HEK293 (cell line): ENCODE results near the gene SLC12A8.

ENCODE experiments used
- CTCF ChIA-PET: fragments of 350-600 bp; formaldehyde crosslinking; extraction: SDS; loops from one replicate; lab custom pipeline; 2021; ENCODE audit warnings: antibody characterized with exemption; lab: Yijun Ruan, JAX
- POLR2A ChIA-PET: fragments of 300-600 bp; formaldehyde crosslinking; extraction: SDS; loops from one replicate; lab custom pipeline; 2020; ENCODE audit warnings: antibody characterized with exemption, inconsistent platforms; lab: Yijun Ruan, JAX
- H3K27ac ChIP-seq: fragments of 200-500 bp; sonication (Bioruptor generic); 2 replicates; pipeline ENCODE4 v1.5.1; 2014; ENCODE audit warnings: low read depth, low read length, control low read depth, inconsistent platforms; ENCODE audit errors: extremely low read depth
- H3K36me3 ChIP-seq, 2 experiments: fragments of 200-500 bp in 1 of 2; sonication (Bioruptor generic) in 1 of 2; 1 replicate in 1 of 2; 2 replicates in 1 of 2; pipeline ENCODE4 v1.5.1; 2014 to 2017; ENCODE audit warnings: inconsistent platforms in 2 of 2, low read length in 2 of 2; ENCODE audit not compliant: control insufficient read depth in 2 of 2, insufficient read depth in 1 of 2
- H3K4me1 ChIP-seq: fragments of 200-500 bp; sonication (Bioruptor generic); 2 replicates; pipeline ENCODE4 v1.5.1; 2014; ENCODE audit warnings: mild to moderate bottlenecking, low read length, inconsistent platforms; ENCODE audit not compliant: control insufficient read depth, insufficient read depth
- H3K4me3 ChIP-seq: 2 replicates; pipeline ENCODE4 v1.5.1; 2011; ENCODE audit warnings: low read depth, mild to moderate bottlenecking, control low read depth, low read length, moderate library complexity
- H3K9me3 ChIP-seq: fragments of 200-500 bp; sonication (Bioruptor generic); 2 replicates; pipeline ENCODE4 v1.5.1; 2014; ENCODE audit warnings: low read depth, low read length, inconsistent platforms; ENCODE audit not compliant: control insufficient read depth, insufficient read depth
- GLIS1 ChIP-seq: fragments of 450-650 bp; formaldehyde crosslinking; IDR thresholded peaks from 2 replicates; pipeline ENCODE4 v1.5.1; 2016; ENCODE audit warnings: missing biosample characterization, missing genetic modification characterization
- HOXC10 ChIP-seq: sonication (generic); formaldehyde crosslinking; IDR thresholded peaks from 2 replicates; pipeline ENCODE4 v1.8.1; 2023; ENCODE audit warnings: mild to moderate bottlenecking, missing genetic modification reagents
- SCRT1 ChIP-seq: fragments of 450-650 bp; formaldehyde crosslinking; IDR thresholded peaks from 2 replicates; pipeline ENCODE4 v1.5.1; 2016; ENCODE audit warnings: missing biosample characterization, missing genetic modification characterization, borderline replicate concordance
- TRIM28 ChIP-seq: IDR thresholded peaks from 2 replicates; pipeline ENCODE4 v1.6.1; 2011; ENCODE audit warnings: low read length, control low read depth, borderline replicate concordance
- ZBTB8A ChIP-seq: fragments of 450-650 bp; formaldehyde crosslinking; IDR thresholded peaks from 2 replicates; pipeline ENCODE4 v1.5.1; 2016; ENCODE audit warnings: missing biosample characterization, missing genetic modification characterization
- ZFP41 ChIP-seq: fragments of 450-650 bp; formaldehyde crosslinking; IDR thresholded peaks from 2 replicates; pipeline ENCODE4 v1.5.1; 2016; ENCODE audit warnings: missing biosample characterization, missing genetic modification characterization, borderline replicate concordance
- ZNF140 ChIP-seq: fragments of 450-650 bp; formaldehyde crosslinking; IDR thresholded peaks from 2 replicates; pipeline ENCODE4 v1.5.1; 2016; ENCODE audit warnings: missing biosample characterization, missing genetic modification characterization
- ZNF302 ChIP-seq: fragments of 450-650 bp; formaldehyde crosslinking; IDR thresholded peaks from 2 replicates; pipeline ENCODE4 v1.5.1; 2016; ENCODE audit warnings: missing biosample characterization, missing genetic modification characterization, low read depth
- ZNF404 ChIP-seq: fragments of 450-650 bp; formaldehyde crosslinking; IDR thresholded peaks from 2 replicates; pipeline ENCODE4 v1.5.1; 2017; ENCODE audit warnings: missing biosample characterization, missing genetic modification characterization
- ZNF473 ChIP-seq: fragments of 450-650 bp; formaldehyde crosslinking; IDR thresholded peaks from 2 replicates; pipeline ENCODE4 v1.5.1; 2017; ENCODE audit warnings: missing biosample characterization, missing genetic modification characterization
- ZNF501 ChIP-seq: fragments of 450-650 bp; formaldehyde crosslinking; IDR thresholded peaks from 2 replicates; pipeline ENCODE4 v1.5.1; 2016; ENCODE audit warnings: missing biosample characterization, missing genetic modification characterization
- ZNF514 ChIP-seq: fragments of 450-650 bp; formaldehyde crosslinking; IDR thresholded peaks from 2 replicates; pipeline ENCODE4 v1.5.1; 2016; ENCODE audit warnings: missing biosample characterization, missing genetic modification characterization
- ZNF544 ChIP-seq: fragments of 450-650 bp; formaldehyde crosslinking; IDR thresholded peaks from 2 replicates; pipeline ENCODE4 v1.5.0; 2017; ENCODE audit warnings: missing biosample characterization, missing genetic modification characterization
- ZNF561 ChIP-seq: fragments of 450-650 bp; IDR thresholded peaks from 2 replicates; pipeline ENCODE4 v1.5.1; 2018; ENCODE audit warnings: missing biosample characterization, missing genetic modification characterization, borderline replicate concordance
- ZNF623 ChIP-seq: fragments of 450-650 bp; formaldehyde crosslinking; IDR thresholded peaks from 2 replicates; pipeline ENCODE4 v1.5.1; 2016; ENCODE audit warnings: missing biosample characterization, missing genetic modification characterization
- ZNF626 ChIP-seq: fragments of 450-650 bp; sonication (Bioruptor Pico); formaldehyde crosslinking; IDR thresholded peaks from 2 replicates; pipeline ENCODE4 v1.5.1; 2018; ENCODE audit warnings: missing biosample characterization, missing genetic modification characterization, inconsistent platforms
- ZNF768 ChIP-seq: fragments of 450-650 bp; formaldehyde crosslinking; IDR thresholded peaks from 2 replicates; pipeline ENCODE4 v1.5.1; 2018; ENCODE audit warnings: missing biosample characterization, mild to moderate bottlenecking, missing genetic modification characterization
- ZNF776 ChIP-seq: fragments of 450-650 bp; formaldehyde crosslinking; IDR thresholded peaks from 2 replicates; pipeline ENCODE4 v1.5.0; 2017; ENCODE audit warnings: missing biosample characterization, missing genetic modification characterization, borderline replicate concordance
- ZNF843 ChIP-seq: fragments of 450-650 bp; formaldehyde crosslinking; IDR thresholded peaks from 2 replicates; pipeline ENCODE4 v1.5.1; 2016; ENCODE audit warnings: missing biosample characterization, missing genetic modification characterization
- ZSCAN16 ChIP-seq: fragments of 450-650 bp; formaldehyde crosslinking; IDR thresholded peaks from 2 replicates; pipeline ENCODE4 v1.5.1; 2016; ENCODE audit warnings: missing biosample characterization, missing genetic modification characterization
- TF ChIP-seq, protein P1 (sequence below): fragments of 450-650 bp; formaldehyde crosslinking; IDR thresholded peaks from 2 replicates; pipeline ENCODE4 v1.5.1; 2017; ENCODE audit warnings: missing biosample characterization, missing genetic modification characterization

The SLC12A8 gene

GRCh38 chr3:125260158-125260557 is 47.6 kb upstream of the SLC12A8 start:
- Histone ChIP-seq H3K9me3 (no peaks in the 10 kb centered on the region), H3K36me3 (peaks cover 0 to 8% of the 10 kb centered on the region in 2 experiments; a peak in 1 of 3 replicates), H3K27ac (no peak overlapping the region), H3K4me1 (no peaks in the 10 kb centered on the region), H3K4me3 (no peak overlapping the region)
- TF ChIP-seq ZFP41 (tag by site-specific recombination) = no peak
- ChIA-PET POLR2A (no interaction called here), CTCF (no interaction called here)

GRCh38 chr3:125257536-125257935 is 45.0 kb upstream of the SLC12A8 start:
- H3K4me1 ChIP-seq = no peaks in the 10 kb centered on the region
- H3K4me3 ChIP-seq = no peak overlapping the region
- H3K9me3 ChIP-seq = no peaks in the 10 kb centered on the region
- TF ChIP-seq HOXC10 (no peak), ZNF561 (no peak), GLIS1 (no peak), ZNF843 (tag by site-specific recombination) (no peak), ZNF776 (tag by site-specific recombination) (no peak), TRIM28 (no peak), ZNF544 (tag by site-specific recombination) (no peak), ZBTB8A (tag by site-specific recombination) (no peak), SCRT1 (tag by site-specific recombination) (no peak), ZSCAN16 (no peak), ZNF623 (no peak), ZNF140 (tag by site-specific recombination) (no peak), ZFP41 (tag by site-specific recombination) (no peak), ZNF302 (tag by site-specific recombination) (no peak), ZNF404 (no peak)
- no peak overlapping the region for H3K27ac ChIP-seq
- ChIA-PET POLR2A (no interaction called here), CTCF (no interaction called here)
- H3K36me3 ChIP-seq = peaks cover 0 to 5% of the 10 kb centered on the region in 2 experiments; a peak in 1 of 3 replicates

GRCh38 chr3:125256675-125257074 is 44.1 kb upstream of the SLC12A8 start:
- Histone ChIP-seq H3K27ac (no peak overlapping the region), H3K36me3 (peaks cover 0 to 5% of the 10 kb centered on the region in 2 experiments; a peak in 1 of 3 replicates), H3K4me3 (no peak overlapping the region), H3K9me3 (no peaks in the 10 kb centered on the region), H3K4me1 (no peaks in the 10 kb centered on the region)
- TF ChIP-seq ZNF501 (tag by site-specific recombination) (no peak), ZNF626 (tag by site-specific recombination) (no peak), ZNF514 (tag by site-specific recombination) (no peak), ZFP41 (tag by site-specific recombination) (no peak), ZNF473 (no peak)
- POLR2A ChIA-PET = no interaction called here
- CTCF ChIA-PET = no interaction called here

- ChIA-PET CTCF (no interaction called here), POLR2A (no interaction called here)
- no peak for TF ChIP-seq ZNF768 (tag by site-specific recombination)
- TF ChIP-seq, protein P1, sequence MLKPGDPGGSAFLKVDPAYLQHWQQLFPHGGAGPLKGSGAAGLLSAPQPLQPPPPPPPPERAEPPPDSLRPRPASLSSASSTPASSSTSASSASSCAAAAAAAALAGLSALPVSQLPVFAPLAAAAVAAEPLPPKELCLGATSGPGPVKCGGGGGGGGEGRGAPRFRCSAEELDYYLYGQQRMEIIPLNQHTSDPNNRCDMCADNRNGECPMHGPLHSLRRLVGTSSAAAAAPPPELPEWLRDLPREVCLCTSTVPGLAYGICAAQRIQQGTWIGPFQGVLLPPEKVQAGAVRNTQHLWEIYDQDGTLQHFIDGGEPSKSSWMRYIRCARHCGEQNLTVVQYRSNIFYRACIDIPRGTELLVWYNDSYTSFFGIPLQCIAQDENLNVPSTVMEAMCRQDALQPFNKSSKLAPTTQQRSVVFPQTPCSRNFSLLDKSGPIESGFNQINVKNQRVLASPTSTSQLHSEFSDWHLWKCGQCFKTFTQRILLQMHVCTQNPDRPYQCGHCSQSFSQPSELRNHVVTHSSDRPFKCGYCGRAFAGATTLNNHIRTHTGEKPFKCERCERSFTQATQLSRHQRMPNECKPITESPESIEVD (tag by site-specific recombination) = peak; percentile 12; the same call in 1 of the 2 replicates
- Histone ChIP-seq H3K9me3 (no peaks in the 10 kb centered on the region), H3K4me3 (no peak overlapping the region), H3K27ac (no peak overlapping the region), H3K4me1 (no peaks in the 10 kb centered on the region), H3K36me3 (peaks cover 0 to 4% of the 10 kb centered on the region in 2 experiments; a peak in 1 of 3 replicates)
Observed at GRCh38 chr3:125250973-125251372, 38.4 kb upstream of the SLC12A8 start.
